ENCODE measurements around the gene DPP6.
"Not testable (repeated sequence)": the region's sequence is repeated elsewhere in the genome, so short reads cannot be mapped to it uniquely, and the experiment has no call there.

Gene DPP6

DNA sequence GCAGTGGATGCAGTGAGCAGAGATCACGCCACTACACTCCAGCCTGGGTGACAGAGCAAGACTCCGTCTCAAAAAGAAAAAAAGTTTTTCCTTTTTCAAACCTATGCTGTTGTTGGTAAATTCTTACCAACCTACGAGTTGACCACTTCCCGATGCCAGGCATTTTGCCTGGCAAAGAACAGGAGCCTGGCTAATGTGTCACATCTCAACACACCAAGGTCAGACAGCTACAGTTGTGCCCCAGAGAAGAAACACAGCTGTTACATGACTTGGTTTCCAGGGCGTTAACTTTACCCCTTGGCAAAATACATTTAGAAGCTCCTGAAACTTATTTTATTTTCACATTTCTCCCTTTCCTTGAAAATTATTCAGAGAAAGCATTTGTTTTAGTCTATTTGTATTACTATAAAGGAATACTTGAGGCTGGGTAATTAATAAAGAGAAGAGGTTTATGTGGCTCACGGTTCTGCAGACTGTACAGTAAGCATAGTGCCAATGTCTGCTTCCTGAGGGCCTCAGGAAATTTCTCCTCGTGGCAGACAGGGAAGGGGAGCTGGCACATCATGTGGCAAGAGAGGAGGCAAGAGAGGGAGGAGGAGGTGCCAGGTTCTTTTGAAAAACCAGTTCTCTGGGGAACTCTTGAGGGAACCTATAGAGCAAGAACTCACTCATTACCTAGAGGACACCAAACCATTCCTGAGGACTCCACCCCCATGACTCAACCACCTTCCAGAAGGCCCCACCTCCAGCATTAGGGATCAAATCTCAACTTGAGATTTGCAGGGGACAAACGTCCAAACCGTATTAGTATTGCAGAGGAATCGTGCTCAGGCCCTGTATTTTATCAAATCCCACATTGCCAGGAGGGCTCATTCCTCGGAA, 867.4 kb downstream of the DPP6 start:
- TF ChIP-seq, protein P1, sequence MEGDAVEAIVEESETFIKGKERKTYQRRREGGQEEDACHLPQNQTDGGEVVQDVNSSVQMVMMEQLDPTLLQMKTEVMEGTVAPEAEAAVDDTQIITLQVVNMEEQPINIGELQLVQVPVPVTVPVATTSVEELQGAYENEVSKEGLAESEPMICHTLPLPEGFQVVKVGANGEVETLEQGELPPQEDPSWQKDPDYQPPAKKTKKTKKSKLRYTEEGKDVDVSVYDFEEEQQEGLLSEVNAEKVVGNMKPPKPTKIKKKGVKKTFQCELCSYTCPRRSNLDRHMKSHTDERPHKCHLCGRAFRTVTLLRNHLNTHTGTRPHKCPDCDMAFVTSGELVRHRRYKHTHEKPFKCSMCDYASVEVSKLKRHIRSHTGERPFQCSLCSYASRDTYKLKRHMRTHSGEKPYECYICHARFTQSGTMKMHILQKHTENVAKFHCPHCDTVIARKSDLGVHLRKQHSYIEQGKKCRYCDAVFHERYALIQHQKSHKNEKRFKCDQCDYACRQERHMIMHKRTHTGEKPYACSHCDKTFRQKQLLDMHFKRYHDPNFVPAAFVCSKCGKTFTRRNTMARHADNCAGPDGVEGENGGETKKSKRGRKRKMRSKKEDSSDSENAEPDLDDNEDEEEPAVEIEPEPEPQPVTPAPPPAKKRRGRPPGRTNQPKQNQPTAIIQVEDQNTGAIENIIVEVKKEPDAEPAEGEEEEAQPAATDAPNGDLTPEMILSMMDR (IDR thresholded peaks at IDR 0.05), result no peak
- H2AFZ ChIP-seq, result no peak overlapping the region
- H3K4me1 ChIP-seq, result no peaks in the 10 kb centered on the region
- H3K9ac ChIP-seq, result no peak overlapping the region
- H3K9me3 ChIP-seq (ENCODE audit: control insufficient read depth, low read length), result no peaks in the 10 kb centered on the region
- H3K27ac ChIP-seq, result no peak overlapping the region
- H3K4me3 ChIP-seq (ENCODE audit: low read depth, low read length), result no peak overlapping the region
- H3K4me2 ChIP-seq (ENCODE audit: low read length), result no peak overlapping the region
- no peaks in the 10 kb centered on the region for H3K36me3 ChIP-seq (ENCODE audit: control insufficient read depth, insufficient read depth, low read length)
- H3K27me3 ChIP-seq (ENCODE audit: control insufficient read depth, insufficient read depth, low read length), result no peaks in the 10 kb centered on the region
- H3K79me2 ChIP-seq, result no peaks in the 10 kb centered on the region

DNA sequence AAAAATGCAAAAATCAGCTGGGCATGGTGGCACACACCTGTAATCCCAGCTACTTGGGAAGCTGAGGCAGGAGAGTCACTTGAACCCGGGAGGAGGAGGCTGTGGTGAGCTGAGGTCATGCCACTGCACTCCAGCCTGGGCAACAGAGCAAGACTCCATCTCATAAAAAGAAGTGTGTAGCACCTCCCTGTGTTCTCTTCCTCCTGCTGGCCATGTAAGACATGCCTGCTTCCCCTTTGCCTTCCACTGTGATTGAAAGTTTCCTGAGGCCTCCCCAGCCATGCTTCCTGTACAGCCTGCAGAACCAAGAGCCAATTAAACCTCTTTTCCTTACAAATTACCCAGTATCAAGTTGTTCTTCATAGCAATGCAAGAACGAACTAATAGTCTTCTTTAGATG, 870.3 kb downstream of the DPP6 start:
- H3K27ac ChIP-seq; H3K27me3 ChIP-seq (ENCODE audit: control insufficient read depth, insufficient read depth, low read length); H3K79me2 ChIP-seq; H3K4me1 ChIP-seq; H2AFZ ChIP-seq; H3K4me3 ChIP-seq (ENCODE audit: low read depth, low read length); H3K36me3 ChIP-seq (ENCODE audit: control insufficient read depth, insufficient read depth, low read length); H3K9me3 ChIP-seq (ENCODE audit: control insufficient read depth, low read length); H3K9ac ChIP-seq; H3K4me2 ChIP-seq (ENCODE audit: low read length): not testable (repeated sequence)

DNA sequence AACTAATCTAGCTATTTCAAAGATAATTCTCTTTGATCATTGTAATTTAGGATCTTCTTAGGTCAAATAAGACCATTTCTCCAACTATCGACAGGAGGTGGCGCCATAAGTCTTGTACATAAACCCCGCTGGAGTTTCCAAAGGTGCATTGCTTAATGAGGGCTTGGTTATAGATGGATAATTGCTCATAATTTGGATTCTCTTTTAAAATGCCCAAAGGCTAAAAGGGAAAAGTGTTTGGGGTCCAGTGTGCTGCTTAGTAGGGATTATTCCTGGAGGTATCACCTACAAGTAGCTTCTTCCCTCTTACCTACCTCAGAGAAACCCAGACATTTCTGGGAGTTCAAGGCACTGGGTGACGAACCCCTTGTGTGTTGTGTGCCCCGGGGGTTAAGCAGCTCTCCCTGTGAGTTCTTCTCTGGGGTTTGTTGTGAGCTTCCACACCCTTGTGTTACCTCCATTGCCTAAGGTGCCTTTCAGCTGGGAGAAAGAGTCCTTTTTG, 875.5 kb downstream of the DPP6 start:
- H3K9me3 ChIP-seq (ENCODE audit: control insufficient read depth, low read length), result no peaks in the 10 kb centered on the region
- H3K4me1 ChIP-seq, result no peaks in the 10 kb centered on the region
- H3K79me2 ChIP-seq, result no peaks in the 10 kb centered on the region
- no peaks in the 10 kb centered on the region for H3K27me3 ChIP-seq (ENCODE audit: control insufficient read depth, insufficient read depth, low read length)
- H3K9ac ChIP-seq, result peak overlapping the region; percentile 21
- no peaks in the 10 kb centered on the region for H3K36me3 ChIP-seq (ENCODE audit: control insufficient read depth, insufficient read depth, low read length)
- TF ChIP-seq, protein P1 (IDR thresholded peaks at IDR 0.05), result peak; percentile 74
- H2AFZ ChIP-seq, result peak overlapping the region; percentile 92
- H3K27ac ChIP-seq, result peak overlapping the region; percentile 87
- H3K4me3 ChIP-seq (ENCODE audit: low read depth, low read length), result peak overlapping the region; percentile 77
- peak overlapping the region; percentile 93 for H3K4me2 ChIP-seq (ENCODE audit: low read length)

DNA sequence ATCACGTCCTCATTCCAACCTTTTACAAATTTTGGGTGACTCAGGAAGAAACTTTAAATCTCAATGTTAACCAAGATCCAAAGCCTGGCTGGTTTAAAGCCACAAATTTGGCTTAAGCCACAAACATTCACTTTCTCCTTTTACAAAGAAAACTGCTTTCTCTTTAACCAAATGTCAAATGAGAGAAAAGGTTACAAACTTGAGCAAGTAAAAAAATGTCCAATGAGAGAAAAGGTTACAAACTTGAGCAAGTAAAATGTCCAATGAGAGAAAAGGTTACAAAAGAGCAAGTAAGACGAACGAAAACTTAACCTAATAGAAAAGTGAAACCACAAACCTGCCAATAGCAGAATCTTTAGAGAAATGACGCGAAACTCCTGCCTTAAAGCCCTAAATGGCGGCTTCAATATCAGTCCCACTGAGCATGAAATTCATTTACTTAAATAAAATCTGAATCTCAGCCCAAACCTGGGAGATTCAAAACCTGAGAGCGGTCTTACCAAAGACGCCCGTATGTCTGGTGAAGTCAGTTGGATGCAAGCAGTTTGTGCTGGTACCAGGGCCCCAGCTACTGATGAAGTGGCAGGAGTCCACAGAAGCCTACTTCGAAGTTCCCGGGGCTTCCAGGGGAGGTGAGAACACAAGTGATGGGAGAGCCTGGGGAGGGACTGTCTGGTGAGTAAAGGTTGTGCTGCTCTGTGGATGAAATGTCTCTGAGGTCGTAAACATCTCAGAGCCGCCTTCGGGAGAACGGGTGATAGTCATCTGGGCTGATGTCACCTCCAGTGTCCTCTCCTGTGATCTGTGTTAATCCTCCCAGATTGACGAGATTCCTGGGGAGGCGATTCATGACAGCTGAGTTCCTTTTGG, 876.2 kb downstream of the DPP6 start:
- Histone ChIP-seq H3K9me3 (ENCODE audit: control insufficient read depth, low read length) (no peaks in the 10 kb centered on the region), H3K9ac (peak overlapping the region; percentile 21), H2AFZ (peak overlapping the region; percentile 92), H3K27me3 (ENCODE audit: control insufficient read depth, insufficient read depth, low read length) (no peaks in the 10 kb centered on the region), H3K36me3 (ENCODE audit: control insufficient read depth, insufficient read depth, low read length) (no peaks in the 10 kb centered on the region), H3K4me1 (no peaks in the 10 kb centered on the region), H3K4me2 (ENCODE audit: low read length) (peak overlapping the region; percentile 93), H3K79me2 (no peaks in the 10 kb centered on the region), H3K4me3 (ENCODE audit: low read depth, low read length) (peak overlapping the region; percentile 77), H3K27ac (peak overlapping the region; percentile 87)
- TF ChIP-seq, protein P1 (IDR thresholded peaks at IDR 0.05), result no peak
